ENCODE measurements around the gene PHKA2. TPM values are rescaled to one million over a fixed set of nuclear protein-coding genes. Genes with fewer than 3 reads are reported as not detected.

The PHKA2 gene
- total RNA-seq, 4 donors from 2014 or later = 17.4 to 30.0 (median 20.2) TPM

DNA sequence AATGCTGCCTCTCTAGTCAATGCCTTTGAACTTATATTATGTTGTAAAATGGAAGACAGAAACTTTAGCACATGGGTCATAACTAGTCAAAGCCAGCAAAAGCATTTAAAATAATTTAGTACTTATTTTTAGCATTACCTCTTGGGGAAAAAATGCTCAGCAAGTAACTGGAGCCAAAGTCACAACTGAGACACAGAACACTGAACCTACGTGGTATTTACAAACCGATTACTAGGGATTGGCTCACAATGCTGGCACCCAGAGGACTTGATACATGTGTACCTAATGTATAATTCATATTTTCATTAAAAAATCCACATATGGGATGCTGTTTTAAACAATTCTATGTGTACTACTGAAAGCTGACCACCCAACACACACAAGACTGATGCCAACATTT is 38.4 kb downstream of the PHKA2 start:
- no peaks in the 10 kb centered on the region for H3K9me3 ChIP-seq
- no peaks in the 10 kb centered on the region for H3K4me1 ChIP-seq
- no peak overlapping the region for H3K4me3 ChIP-seq (replicated peaks in 1 of 3)
- H3K27ac ChIP-seq = no peak overlapping the region
- DNase-seq = no peak
- WGBS, 2 donors = 75 to 86% methylated on average over 2 of the region's 2 CpGs
- no peak for TF ChIP-seq CTCF (IDR thresholded peaks at IDR 0.05)
- TF ChIP-seq POLR2A (IDR thresholded peaks at IDR 0.05) = no peak
- intact Hi-C loops (cut with DNase I) = no loop called here
- H3K36me3 ChIP-seq = no peaks in the 10 kb centered on the region
- H3K27me3 ChIP-seq = no peaks in the 10 kb centered on the region

DNA sequence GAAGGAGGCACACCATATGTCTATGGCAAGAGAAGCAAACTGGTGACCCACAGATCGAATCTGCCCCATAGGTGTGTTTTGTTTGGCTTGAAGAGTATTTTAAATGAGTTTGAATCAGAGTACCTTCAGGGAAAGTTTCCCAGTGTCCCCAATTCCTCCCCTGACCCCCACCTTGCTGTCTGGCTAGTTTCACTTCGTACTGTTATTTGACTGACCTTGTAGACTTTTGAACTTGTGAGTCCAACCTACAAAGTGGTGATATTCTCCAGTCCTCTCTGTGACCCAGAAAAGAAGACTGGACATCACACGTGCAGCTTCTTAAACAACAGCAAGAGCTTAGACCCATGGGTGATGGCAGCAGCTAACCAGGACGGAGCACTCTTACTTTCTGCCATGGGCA is 39.4 kb downstream of the PHKA2 start:
- H3K27me3 ChIP-seq = no peaks in the 10 kb centered on the region
- intact Hi-C loops (cut with DNase I) = no loop called here
- 76 to 82% methylated on average over 4 of the region's 4 CpGs for WGBS, 2 donors
- TF ChIP-seq CTCF (IDR thresholded peaks at IDR 0.05) (no peak), POLR2A (IDR thresholded peaks at IDR 0.05) (no peak)
- H3K4me3 ChIP-seq (replicated peaks in 1 of 3) = no peak overlapping the region
- no peak for DNase-seq
- no peak overlapping the region for H3K27ac ChIP-seq
- H3K9me3 ChIP-seq = no peaks in the 10 kb centered on the region
- H3K4me1 ChIP-seq = no peaks in the 10 kb centered on the region
- H3K36me3 ChIP-seq = no peaks in the 10 kb centered on the region

GRCh38 chrX:18941896-18942295 is 42.0 kb downstream of the PHKA2 start:
- Histone ChIP-seq H3K4me1 (no peaks in the 10 kb centered on the region), H3K4me3 (replicated peaks in 1 of 3) (no peak overlapping the region), H3K27ac (no peak overlapping the region), H3K27me3 (no peaks in the 10 kb centered on the region), H3K36me3 (no peaks in the 10 kb centered on the region), H3K9me3 (no peaks in the 10 kb centered on the region)
- WGBS, 2 donors = 97 to 100% methylated on average over 2 of the region's 2 CpGs
- no peak for TF ChIP-seq POLR2A (IDR thresholded peaks at IDR 0.05)
- no peak for TF ChIP-seq CTCF (IDR thresholded peaks at IDR 0.05)
- intact Hi-C loops (cut with DNase I) = no loop called here
- no peak for DNase-seq

- no peaks in the 10 kb centered on the region for H3K4me1 ChIP-seq
- H3K27ac ChIP-seq = no peak overlapping the region
- DNase-seq = no peak
- H3K36me3 ChIP-seq = no peaks in the 10 kb centered on the region
- WGBS, 2 donors = 72 to 86% methylated on average over 3 of the region's 3 CpGs
- no peaks in the 10 kb centered on the region for H3K9me3 ChIP-seq
- no peak overlapping the region for H3K4me3 ChIP-seq (replicated peaks in 1 of 3)
- intact Hi-C loops (cut with DNase I) = no loop called here
- TF ChIP-seq POLR2A (IDR thresholded peaks at IDR 0.05) = no peak
- no peaks in the 10 kb centered on the region for H3K27me3 ChIP-seq
Observed at GRCh38 chrX:18938710-18939109, 45.2 kb downstream of the PHKA2 start.

DNA sequence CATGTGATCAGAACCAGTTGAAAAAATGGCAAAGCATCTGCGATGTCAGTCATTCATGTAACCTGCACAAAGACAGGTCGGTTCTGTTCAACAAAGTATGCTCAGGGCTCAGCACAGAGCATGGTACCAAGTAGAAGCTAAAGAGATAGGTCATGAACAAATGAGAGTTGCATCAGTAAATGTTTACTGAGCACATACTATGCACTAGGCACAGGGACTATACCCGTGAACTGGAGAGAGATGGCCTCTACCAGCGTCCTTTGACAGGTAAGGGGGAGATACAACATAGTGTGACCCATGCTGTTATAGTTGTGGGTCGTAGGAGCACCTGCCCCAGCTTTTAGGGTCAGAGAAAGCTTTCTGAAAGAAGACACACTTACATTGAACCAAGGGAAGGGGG is 46.7 kb downstream of the PHKA2 start:
- H3K36me3 ChIP-seq = no peaks in the 10 kb centered on the region
- WGBS, 2 donors = 90 to 94% methylated on average over 5 of the region's 5 CpGs

DNA sequence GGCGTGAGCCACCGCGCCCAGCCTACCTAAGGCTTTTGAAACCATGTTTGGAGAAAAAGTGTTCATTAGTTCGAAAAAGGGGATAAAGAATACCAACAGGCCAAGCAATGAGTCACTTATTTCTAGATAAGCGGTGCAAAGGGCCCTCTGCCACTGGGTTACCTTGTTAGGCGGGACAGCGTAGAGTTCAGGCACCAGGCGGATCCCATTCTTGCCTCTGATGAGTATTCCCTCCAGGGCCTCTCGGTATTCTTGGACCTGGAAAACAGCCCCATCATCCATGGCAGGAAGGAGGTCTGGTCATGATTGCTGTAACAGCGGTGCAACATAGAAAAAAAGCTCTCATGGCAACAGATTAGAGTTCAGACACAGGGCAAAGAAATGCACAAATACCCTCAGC is 48.0 kb downstream of the PHKA2 start:
- Histone ChIP-seq H3K4me1 (no peaks in the 10 kb centered on the region), H3K27ac (no peak overlapping the region), H3K4me3 (replicated peaks in 1 of 3) (no peak overlapping the region), H3K36me3 (no peaks in the 10 kb centered on the region), H3K9me3 (no peaks in the 10 kb centered on the region), H3K27me3 (no peaks in the 10 kb centered on the region)
- TF ChIP-seq CTCF (IDR thresholded peaks at IDR 0.05) (no peak), POLR2A (IDR thresholded peaks at IDR 0.05) (no peak)
- intact Hi-C loops (cut with DNase I) = no loop called here
- WGBS, 2 donors = 96 to 97% methylated on average over 10 of the region's 10 CpGs
- no peak for DNase-seq

More for the DNA sequence above, 46.7 kb downstream of the PHKA2 start:
- Histone ChIP-seq H3K27me3 (no peaks in the 10 kb centered on the region), H3K4me1 (no peaks in the 10 kb centered on the region), H3K4me3 (replicated peaks in 1 of 3) (no peak overlapping the region), H3K27ac (no peak overlapping the region), H3K9me3 (no peaks in the 10 kb centered on the region)
- no peak for DNase-seq
- TF ChIP-seq POLR2A (IDR thresholded peaks at IDR 0.05) = no peak
- intact Hi-C loops (cut with DNase I) = no loop called here
